Neuronal stem cell (in vitro differentiated cells): Measurements from ENCODE around the gene UROS.

Experiments
- DNase-seq: peaks from one replicate; pipeline ENCODE4 v3.0.0-alpha.2; 2013; ENCODE audit warnings: low spot score
- H2AFZ ChIP-seq: one replicate; pipeline ENCODE4 v1.6.1; 2013; ENCODE audit warnings: mild to moderate bottlenecking, low read length, inconsistent platforms
- H2AK5ac ChIP-seq: 2 replicates; pipeline ENCODE4 v1.6.1; 2013; ENCODE audit warnings: low read depth, mild to moderate bottlenecking, inconsistent platforms, low read length, moderate library complexity, mixed read lengths
- H2BK120ac ChIP-seq: 2 replicates; pipeline ENCODE4 v1.6.1; 2013; ENCODE audit warnings: low read depth, mild to moderate bottlenecking, inconsistent platforms, low read length, moderate library complexity, mixed read lengths
- H2BK12ac ChIP-seq: one replicate; pipeline ENCODE4 v1.6.1; 2013; ENCODE audit warnings: low read length, inconsistent platforms
- H2BK15ac ChIP-seq: 2 replicates; pipeline ENCODE4 v1.6.1; 2013; ENCODE audit warnings: mild to moderate bottlenecking, low read length, inconsistent platforms, mixed read lengths
- H2BK5ac ChIP-seq: one replicate; pipeline ENCODE4 v1.6.1; 2013; ENCODE audit warnings: inconsistent platforms, mild to moderate bottlenecking, low read length, moderate library complexity
- H3K14ac ChIP-seq: one replicate; pipeline ENCODE4 v1.6.1; 2013; ENCODE audit warnings: low read length, inconsistent platforms
- H3K18ac ChIP-seq: 2 replicates; pipeline ENCODE4 v1.6.1; 2013; ENCODE audit warnings: low read length, inconsistent platforms
- H3K23ac ChIP-seq: 2 replicates; pipeline ENCODE4 v1.6.1; 2013; ENCODE audit warnings: low read depth, mild to moderate bottlenecking, mixed read lengths, low read length, inconsistent platforms; ENCODE audit not compliant: poor library complexity
- H3K27ac ChIP-seq: replicated peaks from 3 replicates; pipeline ENCODE4 v1.5.1; 2013; ENCODE audit warnings: low read length, inconsistent platforms
- H3K27me3 ChIP-seq, 3 experiments: 2 replicates each; pipeline ENCODE4 v1.6.1; 2013; ENCODE audit warnings: low read length in 3 of 3, mild to moderate bottlenecking in 2 of 3, inconsistent platforms in 1 of 3, low read depth in 1 of 3, mixed read lengths in 1 of 3, moderate library complexity in 1 of 3; ENCODE audit not compliant: control insufficient read depth in 3 of 3, insufficient read depth in 3 of 3
- H3K36me3 ChIP-seq, 2 donors: replicated peaks in 1 of 2; 2 replicates each; pipeline ENCODE4 v1.6.1; 2013; ENCODE audit warnings: low read length in 2 of 2; ENCODE audit not compliant: control insufficient read depth in 2 of 2, insufficient read depth in 2 of 2
- H3K4ac ChIP-seq: 2 replicates; pipeline ENCODE4 v1.6.1; 2013; ENCODE audit warnings: inconsistent platforms, mild to moderate bottlenecking, low read length, moderate library complexity
- H3K4me1 ChIP-seq, 2 donors: 1 replicate in 1 of 2; 2 replicates in 1 of 2; pipeline ENCODE4 v1.6.1; 2013; ENCODE audit warnings: low read length in 2 of 2, low read depth in 1 of 2; ENCODE audit not compliant: control insufficient read depth in 2 of 2, insufficient read depth in 1 of 2
- H3K4me2 ChIP-seq: one replicate; pipeline ENCODE4 v1.6.1; 2013; ENCODE audit warnings: mild to moderate bottlenecking, low read length, inconsistent platforms; ENCODE audit not compliant: insufficient read depth, poor library complexity, severe bottlenecking
- H3K4me3 ChIP-seq, 2 donors: 2 replicates each; pipeline ENCODE4 v1.5.1; 2013; ENCODE audit warnings: low read length in 2 of 2, mild to moderate bottlenecking in 2 of 2, inconsistent platforms in 1 of 2, moderate library complexity in 1 of 2
- H3K79me1 ChIP-seq: one replicate; pipeline ENCODE4 v1.6.1; 2013; ENCODE audit warnings: low read depth, mild to moderate bottlenecking, inconsistent platforms, low read length, moderate library complexity
- H3K9ac ChIP-seq: one replicate; pipeline ENCODE4 v1.6.1; 2013; ENCODE audit warnings: mild to moderate bottlenecking, low read depth, low read length, inconsistent platforms; ENCODE audit not compliant: poor library complexity
- H3K9me3 ChIP-seq, 2 donors: replicated peaks in 1 of 2; 2 replicates each; pipeline versions ENCODE3 to v1.6.1; 2013; ENCODE audit warnings: low read length in 2 of 2, mild to moderate bottlenecking in 2 of 2, inconsistent platforms in 1 of 2, low read depth in 1 of 2, mixed read lengths in 1 of 2, moderate library complexity in 1 of 2; ENCODE audit not compliant: control insufficient read depth in 2 of 2, insufficient read depth in 1 of 2
- H4K8ac ChIP-seq: one replicate; pipeline ENCODE4 v1.6.1; 2013; ENCODE audit warnings: low read depth, mild to moderate bottlenecking, inconsistent platforms, low read length, moderate library complexity
- H4K91ac ChIP-seq: one replicate; pipeline ENCODE4 v1.6.1; 2013; ENCODE audit warnings: low read length, low read depth, mild to moderate bottlenecking, inconsistent platforms; ENCODE audit not compliant: poor library complexity
- WGBS, 2 donors: extraction: QIAGEN DNeasy Blood & Tissue Kit; methylation state at CpG; one replicate each; pipeline ENCODE4 v1.1.7; 2013; ENCODE audit warnings: missing lambda C conversion rate in 2 of 2, mixed read lengths in 1 of 2; ENCODE audit not compliant: insufficient read length in 2 of 2, insufficient replicate concordance in 1 of 2; ENCODE audit errors: extremely low coverage in 2 of 2; 5-methylcytosine and 5-hydroxymethylcytosine counted together

Gene UROS

GRCh38 chr10:125850766-125851731, 28.0 kb upstream of the UROS start:
- no peaks in the 10 kb centered on the region for H3K9me3 ChIP-seq
- H2BK5ac ChIP-seq = no peak overlapping the region
- no peak overlapping the region for H3K27ac ChIP-seq
- H3K4me2 ChIP-seq = no peak overlapping the region
- DNase-seq = no peak
- H3K36me3 ChIP-seq = peaks cover 23 to 86% of the 10 kb centered on the region in 2 donors
- H2BK12ac ChIP-seq = no peak overlapping the region
- H3K14ac ChIP-seq = no peak overlapping the region
- no peak overlapping the region for H3K9ac ChIP-seq
- no peaks in the 10 kb centered on the region for H3K4me1 ChIP-seq
- H3K4me3 ChIP-seq = no peak overlapping the region
- no peak overlapping the region for H4K91ac ChIP-seq
- H2BK120ac ChIP-seq = no peak overlapping the region
- H2AFZ ChIP-seq = no peak overlapping the region
- no peak overlapping the region for H3K23ac ChIP-seq
- no peak overlapping the region for H4K8ac ChIP-seq
- H2BK15ac ChIP-seq = no peak overlapping the region
- no peak overlapping the region for H3K18ac ChIP-seq
- no peaks in the 10 kb centered on the region for H3K79me1 ChIP-seq
- H3K4ac ChIP-seq = no peak overlapping the region
- H3K27me3 ChIP-seq = no peaks in the 10 kb centered on the region
- no CpG with 5 or more reads among the region's 2 CpGs for WGBS, 2 donors
- no peak overlapping the region for H2AK5ac ChIP-seq

- H2AK5ac ChIP-seq = no peak overlapping the region
- no peak overlapping the region for H3K4me3 ChIP-seq
- no peak overlapping the region for H3K27ac ChIP-seq
- no peaks in the 10 kb centered on the region for H3K4me1 ChIP-seq
- peaks cover 32 to 95% of the 10 kb centered on the region in 2 donors for H3K36me3 ChIP-seq
- H3K9me3 ChIP-seq = no peaks in the 10 kb centered on the region
- H2BK15ac ChIP-seq = no peak overlapping the region
- H3K14ac ChIP-seq = no peak overlapping the region
- no peaks in the 10 kb centered on the region for H3K27me3 ChIP-seq
- H3K18ac ChIP-seq = no peak overlapping the region
- H3K9ac ChIP-seq = no peak overlapping the region
- H3K4me2 ChIP-seq = no peak overlapping the region
- no peak overlapping the region for H2BK120ac ChIP-seq
- no peak overlapping the region for H2BK12ac ChIP-seq
- no peaks in the 10 kb centered on the region for H3K79me1 ChIP-seq
- H4K91ac ChIP-seq = no peak overlapping the region
- H3K4ac ChIP-seq = no peak overlapping the region
- H4K8ac ChIP-seq = no peak overlapping the region
- no peak overlapping the region for H2BK5ac ChIP-seq
- no peak overlapping the region for H2AFZ ChIP-seq
- DNase-seq = no peak
- no peak overlapping the region for H3K23ac ChIP-seq
- no CpG with 5 or more reads among the region's 7 CpGs for WGBS, 2 donors
Measured at GRCh38 chr10:125849448-125849847, 26.4 kb upstream of the UROS start.

GRCh38 chr10:125848857-125849256, 25.8 kb upstream of the UROS start:
- WGBS, 2 donors = no CpG with 5 or more reads among the region's 2 CpGs
- Histone ChIP-seq H3K27me3 (no peaks in the 10 kb centered on the region), H3K23ac (no peak overlapping the region), H3K79me1 (no peaks in the 10 kb centered on the region), H3K9me3 (no peaks in the 10 kb centered on the region), H2BK12ac (no peak overlapping the region), H4K8ac (no peak overlapping the region), H4K91ac (no peak overlapping the region), H3K36me3 (peaks cover 32 to 95% of the 10 kb centered on the region in 2 donors), H2BK120ac (no peak overlapping the region), H3K4ac (no peak overlapping the region), H2BK15ac (no peak overlapping the region), H3K18ac (no peak overlapping the region), H2AFZ (no peak overlapping the region), H3K4me1 (no peaks in the 10 kb centered on the region), H3K27ac (no peak overlapping the region), H3K4me2 (no peak overlapping the region), H3K4me3 (no peak overlapping the region), H3K14ac (no peak overlapping the region), H3K9ac (no peak overlapping the region), H2AK5ac (no peak overlapping the region), H2BK5ac (no peak overlapping the region)
- no peak for DNase-seq

- Histone ChIP-seq H2BK5ac (no peak overlapping the region), H2BK15ac (no peak overlapping the region), H3K9me3 (no peaks in the 10 kb centered on the region), H2AFZ (no peak overlapping the region), H4K91ac (no peak overlapping the region), H3K4me3 (no peak overlapping the region), H3K4me1 (no peaks in the 10 kb centered on the region), H4K8ac (no peak overlapping the region), H3K4me2 (no peak overlapping the region), H2BK12ac (no peak overlapping the region), H3K9ac (no peak overlapping the region), H3K79me1 (no peaks in the 10 kb centered on the region), H2BK120ac (no peak overlapping the region), H3K27ac (no peak overlapping the region), H3K18ac (no peak overlapping the region), H3K23ac (no peak overlapping the region), H3K27me3 (no peaks in the 10 kb centered on the region), H2AK5ac (no peak overlapping the region), H3K36me3 (peaks cover 32 to 96% of the 10 kb centered on the region in 2 donors), H3K14ac (no peak overlapping the region), H3K4ac (no peak overlapping the region)
- no CpG with 5 or more reads among the region's 2 CpGs for WGBS, 2 donors
- DNase-seq = no peak
Measured at GRCh38 chr10:125848371-125848770, 25.3 kb upstream of the UROS start.
